OCI-LY1 (cell line): Measurements from ENCODE around the gene MARCHF10.

ENCODE experiments used
- H2AFZ ChIP-seq: fragments of 200-600 bp; sonication (generic), shearing (Covaris generic); 2 replicates; pipeline ENCODE4 v1.6.0; 2014; ENCODE audit warnings: antibody characterized with exemption, mild to moderate bottlenecking, low read length
- H3F3A ChIP-seq: fragments of 200-600 bp; sonication (generic), shearing (Covaris generic); 2 replicates; pipeline ENCODE4 v1.6.0; 2014; ENCODE audit warnings: mild to moderate bottlenecking, antibody characterized with exemption, low read length, moderate library complexity; ENCODE audit not compliant: insufficient read depth
- H3K27ac ChIP-seq: fragments of 200-600 bp; sonication (generic); 2 replicates; pipeline ENCODE4 v1.5.1; 2014; ENCODE audit warnings: low read length, mixed run types, mild to moderate bottlenecking, low read depth; ENCODE audit not compliant: poor library complexity, severe bottlenecking
- H3K27me3 ChIP-seq: fragments of 200-600 bp; sonication (generic); 2 replicates; pipeline ENCODE4 v1.6.0; 2014; ENCODE audit warnings: antibody characterized with exemption, mild to moderate bottlenecking, low read length, moderate library complexity; ENCODE audit not compliant: insufficient read depth
- H3K36me3 ChIP-seq: fragments of 200-600 bp; sonication (generic); 2 replicates; pipeline ENCODE4 v1.6.1; 2014; ENCODE audit warnings: mild to moderate bottlenecking, antibody characterized with exemption, low read length, moderate library complexity, mixed read lengths; ENCODE audit not compliant: insufficient read depth
- H3K4me1 ChIP-seq: fragments of 200-600 bp; sonication (generic); 2 replicates; pipeline ENCODE4 v1.5.1; 2014; ENCODE audit warnings: mild to moderate bottlenecking, low read length, moderate library complexity; ENCODE audit not compliant: insufficient read depth, severe bottlenecking
- H3K4me2 ChIP-seq: fragments of 200-600 bp; sonication (generic), shearing (Covaris generic); 2 replicates; pipeline ENCODE4 v1.6.1; 2014; ENCODE audit warnings: low read length
- H3K4me3 ChIP-seq: fragments of 200-600 bp; sonication (generic); 2 replicates; pipeline ENCODE4 v1.5.1; 2014; ENCODE audit warnings: low read length, low read depth, mild to moderate bottlenecking, mixed read lengths; ENCODE audit not compliant: poor library complexity, severe bottlenecking
- H3K79me2 ChIP-seq: fragments of 200-600 bp; shearing (Covaris generic); 2 replicates; pipeline ENCODE4 v1.6.1; 2016; ENCODE audit warnings: mixed run types, low read length, mixed read lengths; ENCODE audit not compliant: insufficient read depth
- H3K9ac ChIP-seq: fragments of 200-600 bp; sonication (generic), shearing (Covaris generic); 2 replicates; pipeline ENCODE4 v1.6.1; 2014; ENCODE audit warnings: mild to moderate bottlenecking, low read length, mixed read lengths
- H3K9me2 ChIP-seq: fragments of 200-600 bp; sonication (generic), shearing (Covaris generic); 2 replicates; pipeline ENCODE4 v1.6.1; 2014; ENCODE audit warnings: low read depth, mild to moderate bottlenecking, low read length, mixed read lengths
- H3K9me3 ChIP-seq: fragments of 200-600 bp; shearing (Covaris generic); 2 replicates; pipeline ENCODE4 v1.6.1; 2014; ENCODE audit warnings: low read length, mixed read lengths
- H4K20me1 ChIP-seq: fragments of 200-600 bp; sonication (generic), shearing (Covaris generic); 2 replicates; pipeline ENCODE4 v1.6.0; 2016; ENCODE audit warnings: mild to moderate bottlenecking, low read length; ENCODE audit not compliant: insufficient read depth
- CTCF ChIP-seq: fragments of 200-600 bp; sonication (generic), shearing (Covaris generic); IDR thresholded peaks from 2 replicates; pipeline ENCODE4 v1.5.1; 2017; ENCODE audit warnings: mild to moderate bottlenecking, antibody characterized with exemption, low read length, moderate library complexity, mixed read lengths
- EZH2 ChIP-seq: fragments of 200-600 bp; sonication (generic), shearing (Covaris generic); IDR thresholded peaks from 2 replicates; pipeline ENCODE4 v1.8.0; 2017; ENCODE audit warnings: borderline replicate concordance, mixed run types, mild to moderate bottlenecking, antibody characterized with exemption, low read length, moderate library complexity, mixed read lengths

The MARCHF10 gene

DNA sequence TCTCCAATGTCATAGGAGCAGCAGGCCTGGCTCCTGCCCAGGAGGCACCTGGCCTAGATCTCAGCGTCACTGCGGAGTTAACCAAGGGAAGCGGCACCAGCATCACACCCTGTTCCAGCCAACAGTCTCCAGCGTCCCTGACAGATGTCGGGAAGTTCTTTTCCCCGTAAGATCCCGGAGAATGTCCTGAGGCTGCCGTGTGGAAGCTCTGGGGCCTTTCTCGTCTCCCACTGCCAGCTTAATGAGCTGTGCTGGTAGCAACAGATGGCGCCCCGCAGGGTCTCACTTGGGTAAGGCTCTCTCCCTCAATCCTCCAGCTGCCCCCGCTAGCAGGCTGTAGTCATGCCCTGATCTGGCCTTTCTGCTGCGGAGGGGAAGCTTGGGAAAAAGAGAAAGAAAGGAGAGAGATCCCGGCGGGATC is 57.5 kb downstream of the MARCHF10 start:
- H3K36me3 ChIP-seq, result no peaks in the 10 kb centered on the region
- no peaks in the 10 kb centered on the region for H3K79me2 ChIP-seq
- no peak overlapping the region for H3K9ac ChIP-seq
- H3K9me3 ChIP-seq, result no peaks in the 10 kb centered on the region
- peaks cover 6% of the 10 kb centered on the region for H3K27me3 ChIP-seq
- H2AFZ ChIP-seq, result no peak overlapping the region
- no peaks in the 10 kb centered on the region for H3K9me2 ChIP-seq
- no peaks in the 10 kb centered on the region for H4K20me1 ChIP-seq
- H3K4me3 ChIP-seq, result no peak overlapping the region
- H3F3A ChIP-seq, result no peaks in the 10 kb centered on the region
- no peak overlapping the region for H3K4me2 ChIP-seq
- no peak for TF ChIP-seq EZH2
- no peak for TF ChIP-seq CTCF
- no peak overlapping the region for H3K27ac ChIP-seq
- no peaks in the 10 kb centered on the region for H3K4me1 ChIP-seq

GRCh38 chr17:62749926-62750325 is 58.2 kb downstream of the MARCHF10 start:
- Histone ChIP-seq H3K4me2 (no peak overlapping the region), H3K27me3 (peaks cover 6% of the 10 kb centered on the region), H3K9me3 (no peaks in the 10 kb centered on the region), H3K79me2 (no peaks in the 10 kb centered on the region), H3K9me2 (no peaks in the 10 kb centered on the region), H3K27ac (no peak overlapping the region), H3K9ac (no peak overlapping the region), H3K4me3 (no peak overlapping the region), H3F3A (no peaks in the 10 kb centered on the region), H2AFZ (no peak overlapping the region), H4K20me1 (no peaks in the 10 kb centered on the region), H3K36me3 (no peaks in the 10 kb centered on the region), H3K4me1 (no peaks in the 10 kb centered on the region)
- no peak for TF ChIP-seq EZH2
- no peak for TF ChIP-seq CTCF

- no peak for TF ChIP-seq CTCF
- TF ChIP-seq EZH2, result no peak
- Histone ChIP-seq H3K9me3 (no peaks in the 10 kb centered on the region), H3K9me2 (no peaks in the 10 kb centered on the region), H3K27me3 (peaks cover 6% of the 10 kb centered on the region), H4K20me1 (no peaks in the 10 kb centered on the region), H3K4me3 (no peak overlapping the region), H3K4me2 (no peak overlapping the region), H3K79me2 (no peaks in the 10 kb centered on the region), H3K4me1 (no peaks in the 10 kb centered on the region), H3K27ac (no peak overlapping the region), H3K36me3 (no peaks in the 10 kb centered on the region), H3F3A (no peaks in the 10 kb centered on the region), H3K9ac (no peak overlapping the region), H2AFZ (no peak overlapping the region)
Observed at GRCh38 chr17:62746941-62747340, 61.2 kb downstream of the MARCHF10 start.
